K562 (cell line): ENCODE measurements around the gene DAD1. TPM values are rescaled to one million over a fixed set of nuclear protein-coding genes. Genes with fewer than 3 reads are reported as not detected.

ENCODE experiments used
- GABPA ChIP-seq: fragments of 200-800 bp; sonication (Bioruptor generic); conservative IDR thresholded peaks from 2 replicates; pipeline ENCODE4 v1.6.1; 2016; ENCODE audit warnings: low read depth, missing genetic modification characterization, missing compliant biosample characterization
- polyA plus RNA-seq, 8 experiments: library from polyadenylated mRNA; depleted of rRNA in 4 of 8; stranded (reverse) in 5 of 8; unstranded in 3 of 8; fragments of >200 nt; fragmentation: Nextera tagmentation in 2 of 8; fragmentation: Illumina TruSeq in 1 of 8; extraction: Ambion mirVana in 2 of 8; extraction: Trizol in 1 of 8; gene quantifications; 2 replicates each; pipeline versions ENCODE4 v1.2.1 to v1.2.3, GENCODE V29; 2011 to 2014; ENCODE audit warnings: inconsistent platforms in 1 of 8, missing spikeins in 1 of 8
- total RNA-seq, 7 experiments: library from RNA; depleted of rRNA in 6 of 7; stranded (reverse); fragments of >200 nt in 6 of 7; fragmentation: Illumina TruSeq in 2 of 7; extraction: Trizol in 2 of 7; gene quantifications; 2 replicates each; pipeline versions ENCODE4 v1.2.1 to v1.2.3, GENCODE V29; 2011 to 2021; ENCODE audit warnings: low replicate concordance in 1 of 7
- TF ChIP-seq, protein P1 (sequence below), 2 experiments: fragments of 450-650 bp in 1 of 2; sonication (generic) in 1 of 2; formaldehyde crosslinking in 1 of 2; IDR thresholded peaks; 2 replicates each; pipeline versions ENCODE4 v1.7.1 to v1.9.0; 2016 to 2022; ENCODE audit warnings: inconsistent platforms in 1 of 2, mild to moderate bottlenecking in 1 of 2, missing genetic modification reagents in 1 of 2

The DAD1 gene
- total and polyA plus RNA-seq, 9 of the 15 experiments (the other 6 are each of a cell fraction or from before 2014, with no cell fraction given) = 104 to 617 (median 222) TPM

DNA sequence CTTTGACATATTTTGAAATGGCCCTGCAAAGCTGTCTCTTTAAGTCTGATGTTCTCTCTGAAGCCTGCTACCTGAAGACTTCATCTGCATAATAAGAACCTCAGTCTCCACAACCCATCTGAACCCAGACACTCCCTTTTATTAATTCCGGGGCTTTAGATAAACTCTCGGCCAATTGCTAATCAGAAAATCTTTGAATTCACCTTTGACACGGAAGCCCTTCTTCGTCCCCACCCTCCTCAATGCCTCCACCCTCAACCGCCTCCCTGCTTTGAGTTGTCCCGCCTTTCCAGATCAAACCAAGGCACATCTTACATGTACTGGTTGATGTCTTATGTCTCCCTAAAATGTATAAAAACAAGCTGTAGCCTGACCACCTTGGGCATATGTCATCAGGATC is 37.6 kb upstream of the DAD1 start (continued):
- TF ChIP-seq, protein P1, sequence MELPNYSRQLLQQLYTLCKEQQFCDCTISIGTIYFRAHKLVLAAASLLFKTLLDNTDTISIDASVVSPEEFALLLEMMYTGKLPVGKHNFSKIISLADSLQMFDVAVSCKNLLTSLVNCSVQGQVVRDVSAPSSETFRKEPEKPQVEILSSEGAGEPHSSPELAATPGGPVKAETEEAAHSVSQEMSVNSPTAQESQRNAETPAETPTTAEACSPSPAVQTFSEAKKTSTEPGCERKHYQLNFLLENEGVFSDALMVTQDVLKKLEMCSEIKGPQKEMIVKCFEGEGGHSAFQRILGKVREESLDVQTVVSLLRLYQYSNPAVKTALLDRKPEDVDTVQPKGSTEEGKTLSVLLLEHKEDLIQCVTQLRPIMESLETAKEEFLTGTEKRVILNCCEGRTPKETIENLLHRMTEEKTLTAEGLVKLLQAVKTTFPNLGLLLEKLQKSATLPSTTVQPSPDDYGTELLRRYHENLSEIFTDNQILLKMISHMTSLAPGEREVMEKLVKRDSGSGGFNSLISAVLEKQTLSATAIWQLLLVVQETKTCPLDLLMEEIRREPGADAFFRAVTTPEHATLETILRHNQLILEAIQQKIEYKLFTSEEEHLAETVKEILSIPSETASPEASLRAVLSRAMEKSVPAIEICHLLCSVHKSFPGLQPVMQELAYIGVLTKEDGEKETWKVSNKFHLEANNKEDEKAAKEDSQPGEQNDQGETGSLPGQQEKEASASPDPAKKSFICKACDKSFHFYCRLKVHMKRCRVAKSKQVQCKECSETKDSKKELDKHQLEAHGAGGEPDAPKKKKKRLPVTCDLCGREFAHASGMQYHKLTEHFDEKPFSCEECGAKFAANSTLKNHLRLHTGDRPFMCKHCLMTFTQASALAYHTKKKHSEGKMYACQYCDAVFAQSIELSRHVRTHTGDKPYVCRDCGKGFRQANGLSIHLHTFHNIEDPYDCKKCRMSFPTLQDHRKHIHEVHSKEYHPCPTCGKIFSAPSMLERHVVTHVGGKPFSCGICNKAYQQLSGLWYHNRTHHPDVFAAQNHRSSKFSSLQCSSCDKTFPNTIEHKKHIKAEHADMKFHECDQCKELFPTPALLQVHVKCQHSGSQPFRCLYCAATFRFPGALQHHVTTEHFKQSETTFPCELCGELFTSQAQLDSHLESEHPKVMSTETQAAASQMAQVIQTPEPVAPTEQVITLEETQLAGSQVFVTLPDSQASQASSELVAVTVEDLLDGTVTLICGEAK (IDR thresholded peaks at IDR 0.05) = 0 out of 2 replicates have a peak, but pooled peaks have one; percentile 28
- TF ChIP-seq, protein P1 (CRISPR knock-in tag; IDR thresholded peaks at IDR 0.05) = no peak
- 0 out of 2 replicates have a peak, but pooled peaks have one; percentile 35 for TF ChIP-seq GABPA (tag)
